NCI-H446 treated with DMSO at 0.1 percent for 48 hours (cell line): ENCODE data around the gene NUP98.

Source experiments
- DNase-seq: peaks from one replicate; lab custom pipeline; 2025; lab: John Stamatoyannopoulos, UW

The NUP98 gene

DNA sequence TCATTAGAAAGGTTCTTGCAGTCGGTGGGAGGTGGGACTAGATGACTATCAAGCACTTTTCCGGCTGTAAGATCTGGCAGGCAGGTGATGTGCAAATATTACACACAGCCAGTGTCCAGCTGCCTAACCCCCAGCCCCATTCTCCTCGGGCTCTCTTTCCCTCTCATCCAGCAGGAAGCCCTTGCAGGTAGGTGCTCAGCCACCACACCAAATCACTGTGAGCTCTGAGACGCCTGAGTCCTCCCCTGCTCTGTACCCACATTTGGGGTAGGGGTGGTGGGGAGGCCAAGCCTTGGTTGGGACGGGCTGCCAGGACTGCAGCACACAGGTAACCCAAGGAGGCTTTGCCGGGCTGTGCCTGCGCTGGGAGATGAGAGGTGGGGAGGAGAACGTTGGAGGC, 156.2 kb downstream of the NUP98 start:
- no peak for DNase-seq

DNA sequence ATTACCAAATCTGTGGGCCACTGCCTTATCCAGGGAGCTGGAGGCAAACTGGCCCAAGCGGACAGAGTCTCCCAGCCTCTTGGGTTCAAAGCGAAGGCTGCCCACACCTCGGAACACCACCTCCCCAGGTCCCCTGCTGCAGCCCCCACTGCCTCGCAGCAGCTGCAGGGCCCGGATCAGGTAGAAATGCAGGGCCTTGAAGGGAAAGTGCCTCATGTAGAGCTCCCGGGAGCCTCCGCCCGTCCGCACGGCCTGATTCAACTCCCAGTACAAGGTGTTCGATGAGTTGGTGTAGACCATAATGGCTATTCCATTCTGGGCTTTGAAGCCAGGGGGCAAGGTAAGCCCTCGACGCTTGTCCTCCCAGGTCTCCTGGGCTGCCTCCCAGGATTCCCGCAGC, 157.5 kb downstream of the NUP98 start:
- no peak for DNase-seq

DNA sequence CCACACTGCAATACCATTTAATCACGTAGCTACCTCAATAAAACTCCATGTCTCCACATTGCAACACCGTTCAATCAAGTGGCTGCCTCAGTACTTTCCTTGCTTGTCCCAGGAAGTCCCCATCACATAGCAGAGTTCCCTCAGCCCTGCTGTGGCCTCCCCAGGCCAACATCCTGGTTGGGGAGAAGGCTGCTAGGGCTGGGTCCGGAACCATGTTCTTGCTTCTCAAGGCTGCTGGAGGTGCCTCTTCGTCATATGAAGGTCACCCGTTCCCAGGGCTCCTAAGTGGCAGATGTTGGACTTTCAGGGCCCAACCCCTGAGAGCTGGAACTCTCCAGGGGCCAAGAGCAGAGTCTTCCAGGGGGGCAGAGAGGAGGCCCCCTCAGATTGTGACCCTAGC, 158.8 kb downstream of the NUP98 start:
- DNase-seq, result no peak

DNA sequence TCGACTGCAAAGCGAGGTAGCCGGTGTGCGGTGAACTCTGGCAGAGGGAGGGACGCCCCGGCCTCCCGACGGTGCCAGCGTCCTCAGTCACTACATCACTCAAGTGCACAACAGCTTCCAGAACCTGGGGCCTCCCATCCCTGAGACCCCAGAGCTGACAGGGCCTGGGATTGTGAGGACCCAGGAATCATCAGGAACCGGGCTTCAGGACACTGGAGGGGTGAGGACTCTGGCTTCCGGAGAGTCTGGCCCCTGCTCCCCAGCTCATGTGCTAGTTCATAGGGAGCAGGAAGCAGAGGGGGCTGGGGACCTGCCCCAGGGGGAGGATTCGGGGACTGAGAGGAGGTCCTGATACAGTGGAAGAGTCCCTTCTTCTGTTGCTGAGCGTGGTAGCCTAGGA, 160.2 kb downstream of the NUP98 start:
- DNase-seq, result no peak

DNA sequence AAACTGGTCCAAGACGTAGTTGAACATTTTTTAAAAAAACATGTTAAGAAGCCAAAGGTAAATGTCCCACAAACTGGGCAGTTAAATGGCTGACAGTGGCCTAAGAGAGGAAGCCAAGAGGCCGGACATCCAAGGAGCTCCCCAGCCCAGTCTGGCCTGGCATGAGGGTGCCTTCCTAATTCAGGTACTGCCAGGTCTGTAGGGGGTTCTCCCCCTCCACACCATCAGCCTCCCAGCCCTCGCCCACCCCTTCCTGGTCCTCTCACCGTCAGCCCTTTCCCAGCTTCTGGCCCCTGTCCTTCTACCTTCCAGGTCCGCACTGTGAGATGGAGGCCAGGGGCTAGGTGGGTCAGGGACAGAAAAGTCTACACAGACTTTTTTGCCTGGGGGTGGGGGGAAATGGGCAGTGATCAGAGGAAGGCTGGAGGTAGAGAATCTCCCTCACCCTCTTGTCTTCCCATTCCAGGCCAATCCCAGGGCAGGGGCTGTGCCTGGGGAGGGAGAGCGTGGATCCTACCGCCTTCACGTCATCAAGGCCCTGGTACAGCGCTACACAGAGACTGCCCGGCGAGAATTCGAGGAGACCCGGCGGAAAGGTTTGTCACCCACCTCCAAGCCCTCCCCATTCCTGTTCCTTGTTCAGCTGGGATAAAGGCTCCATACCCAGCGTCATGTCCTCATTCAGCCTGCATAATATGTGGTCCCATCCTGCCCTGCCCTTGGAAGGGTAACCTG, 161.5 kb downstream of the NUP98 start:
- DNase-seq, result no peak

DNA sequence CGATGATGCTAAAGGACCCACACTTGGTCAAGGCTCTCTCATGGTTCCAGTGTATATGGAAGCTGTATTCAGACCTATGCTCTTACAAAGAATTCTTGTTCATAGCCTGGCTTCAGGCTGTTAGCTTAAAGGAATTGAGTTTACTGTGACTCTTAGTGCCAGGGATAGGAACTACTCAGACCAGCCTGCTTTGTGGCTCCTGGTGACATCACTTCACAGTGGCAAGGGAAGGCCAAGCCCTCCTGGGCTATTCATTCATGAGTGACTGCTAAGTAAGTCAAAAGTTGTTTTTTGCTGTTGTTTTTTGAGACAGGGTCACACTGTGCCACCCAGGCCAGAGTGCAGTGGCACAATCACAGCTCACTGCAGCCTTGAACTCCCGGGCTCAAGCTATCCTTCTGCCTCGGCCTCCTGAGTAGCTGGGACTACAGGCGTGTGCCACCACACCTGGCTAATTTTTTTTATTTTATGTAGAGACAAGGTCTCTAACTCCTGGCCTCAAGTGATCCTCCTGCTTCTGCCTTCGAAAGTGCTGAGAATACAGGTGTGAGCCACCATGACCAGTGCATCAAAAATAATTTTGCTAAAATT, 165.2 kb downstream of the NUP98 start:
- no peak for DNase-seq

DNA sequence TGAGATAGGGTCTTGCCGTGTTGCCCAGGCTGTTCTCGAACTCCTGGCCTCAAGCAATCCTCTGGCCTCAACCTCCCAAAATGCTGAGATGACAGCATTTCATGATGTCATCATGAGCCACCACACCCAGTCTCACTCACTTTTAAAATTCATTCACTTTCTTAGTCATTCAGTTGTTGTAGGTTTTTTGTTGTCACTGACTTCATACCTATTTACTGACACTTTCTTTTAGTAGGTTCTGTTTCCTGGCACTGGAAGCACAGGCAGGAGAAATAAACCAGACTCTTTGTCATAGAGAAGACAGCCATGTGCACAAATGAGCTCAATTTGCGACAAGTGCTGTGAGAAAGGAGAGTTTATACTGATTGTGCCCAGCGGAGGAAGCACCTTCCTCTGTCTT, 166.0 kb downstream of the NUP98 start:
- DNase-seq, result no peak

DNA sequence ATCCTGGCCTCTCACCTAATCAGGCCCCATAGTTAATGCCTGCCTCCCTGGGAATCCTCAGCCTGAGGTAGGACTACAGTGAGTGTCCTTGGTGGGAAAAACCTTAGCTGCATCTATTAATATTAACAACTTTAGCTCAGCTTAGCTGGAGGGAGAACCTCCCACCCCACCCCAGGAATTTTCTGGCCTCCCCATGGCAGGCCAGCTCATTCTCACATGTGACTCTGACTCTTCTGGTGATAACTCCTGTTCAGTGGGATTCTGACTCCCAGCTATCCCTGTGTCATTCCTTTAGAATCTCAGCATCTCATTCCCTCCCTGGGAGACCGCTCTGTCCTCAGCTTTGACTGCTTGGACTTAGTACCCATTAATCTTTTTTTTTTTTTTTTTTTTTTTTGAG, 170.1 kb downstream of the NUP98 start:
- DNase-seq, result no peak

DNA sequence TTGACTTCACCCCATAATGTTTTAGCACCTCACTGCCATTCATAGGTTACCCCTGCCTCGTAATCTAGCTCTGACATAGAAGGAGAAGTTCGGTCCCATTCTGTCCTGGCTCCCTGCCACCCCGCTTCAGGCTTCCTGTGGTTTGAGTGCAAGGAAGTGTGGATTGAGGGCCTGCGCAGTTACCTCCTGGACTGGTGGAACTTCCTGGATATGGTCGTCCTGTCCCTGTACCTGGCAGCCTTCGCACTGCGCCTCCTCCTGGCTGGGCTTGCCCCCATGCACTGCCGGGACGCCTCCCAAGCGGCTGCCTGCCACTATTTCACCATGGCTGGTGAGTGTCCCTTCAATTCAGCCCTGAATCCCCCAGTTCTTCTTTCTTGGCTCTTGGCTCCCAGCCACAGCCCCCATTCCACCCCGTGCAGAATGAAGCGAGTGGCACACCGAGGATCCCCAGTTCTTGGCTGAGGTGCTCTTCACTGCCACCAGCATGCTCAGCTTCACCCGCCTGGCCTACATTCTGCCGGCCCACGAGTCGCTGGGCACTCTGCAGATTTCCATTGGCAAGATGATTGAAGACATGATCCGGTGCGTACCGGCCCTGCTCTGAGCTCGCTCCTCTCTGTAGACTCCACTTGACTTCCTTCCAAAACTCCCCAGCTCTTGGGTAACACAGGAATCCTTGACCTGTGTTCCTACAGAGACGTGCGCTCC, 170.9 kb downstream of the NUP98 start:
- no peak for DNase-seq
